Heart left ventricle (tissue), 13 donors: ENCODE data around the gene VPS37B.

Experiments
- CTCF ChIP-seq, 12 donors: fragments of 200-600 bp; sonication (generic) in 4 of 12; IDR thresholded peaks; one replicate each; pipeline versions ENCODE4 v1.5.0 to v1.8.0; 2018 to 2022; ENCODE audit warnings: antibody characterized with exemption in 12 of 12, mild to moderate bottlenecking in 5 of 12
- POLR2A ChIP-seq, 2 donors: fragments of 450-650 bp; IDR thresholded peaks; one replicate each; pipeline ENCODE4 v1.6.1; 2017; ENCODE audit warnings: antibody characterized with exemption in 2 of 2, mild to moderate bottlenecking in 2 of 2, moderate library complexity in 2 of 2
- donor health status: ischemic (EF 13 %, LVEDD 7.1; RV severe dilation, severe dysfunction).
- donor health status: DM: no; HTN: yes; CAD: no.
- donor health status: DM: no; HTN: no; CAD: no.
- donor health status: ischemic (EF 25% LVEDD 6.9; RV normal size, moderate dysfunction).
- donor health status: ischemic (EF 25% LVEDD 5.7; RV mildly dilated, moderate dysfunction).
- donor health status: ischemic (EF 35%, LVEDD 5.7; RV mildly dilated, moderate dysfunction).
- donor health status: nonischemic (EF 11% LVEDD 7.7; RV severe dilation, severe dysfunction).
- donor health status: DM: yes; HTN: yes; CAD: no.
- donor health status: PGD.
- donor health status: ischemic (EF 29% LVEDD 5.4; RV normal size, mild dysfunction).
- donor health status: nonischemic (EF 23%, LVEDD 6.1; RV moderate dilation, normal function).

GRCh38 chr12:122895704-122896636, at the start of gene VPS37B:
- TF ChIP-seq CTCF (IDR thresholded peaks at IDR 0.05) (peak in 1 of 12 donors; percentile 9), POLR2A (IDR thresholded peaks at IDR 0.05) (peak; percentile 53 to 92)
